Keratinocyte (primary cell): ENCODE data around the gene AFMID. TPM values are rescaled to one million over a fixed set of nuclear protein-coding genes. Genes with fewer than 3 reads are reported as not detected.

ENCODE experiments used
- DNase-seq: peaks from one replicate; pipeline ENCODE4 v3.0.0-alpha.2; 2011; ENCODE audit warnings: low read depth, missing footprints, low spot score
- FAIRE-seq: peaks from 2 replicates; lab custom pipeline; 2011; peaks lifted over from hg19 to GRCh38; lab: Jason Lieb, UNC
- H2AFZ ChIP-seq: 2 replicates; pipeline ENCODE4 v1.6.0; 2012; ENCODE audit warnings: low read length, control low read depth, inconsistent platforms; ENCODE audit not compliant: control insufficient read depth
- H3K27ac ChIP-seq: 2 replicates; pipeline ENCODE4 v1.5.1; 2011; ENCODE audit warnings: low read length; ENCODE audit not compliant: control insufficient read depth, insufficient read depth
- H3K27me3 ChIP-seq: 3 replicates; pipeline ENCODE4 v1.6.0; 2011; ENCODE audit warnings: low read length; ENCODE audit not compliant: control insufficient read depth, insufficient read depth; ENCODE audit errors: extremely low read depth
- H3K36me3 ChIP-seq, 2 experiments: 2 replicates in 1 of 2; 3 replicates in 1 of 2; pipeline ENCODE4 v1.5.1; 2011; ENCODE audit warnings: low read length in 2 of 2, mild to moderate bottlenecking in 1 of 2; ENCODE audit not compliant: control insufficient read depth in 2 of 2, insufficient read depth in 2 of 2; ENCODE audit errors: extremely low read depth in 1 of 2
- H3K4me1 ChIP-seq: 3 replicates; pipeline ENCODE4 v1.5.1; 2011; ENCODE audit warnings: low read length; ENCODE audit not compliant: control insufficient read depth, insufficient read depth; ENCODE audit errors: extremely low read depth
- H3K4me2 ChIP-seq: 3 replicates; pipeline ENCODE4 v1.6.0; 2011; ENCODE audit warnings: low read depth, low read length; ENCODE audit not compliant: control insufficient read depth, insufficient read depth; ENCODE audit errors: extremely low read depth
- H3K4me3 ChIP-seq, 3 experiments: fragments of 200-600 bp in 1 of 3; sonication (generic) in 1 of 3; 2 replicates in 2 of 3; 3 replicates in 1 of 3; pipeline ENCODE4 v1.5.1; 2011 to 2016; ENCODE audit warnings: low read length in 3 of 3, mild to moderate bottlenecking in 3 of 3, control low read depth in 2 of 3, inconsistent platforms in 1 of 3, low read depth in 1 of 3, mixed read lengths in 1 of 3, mixed run types in 1 of 3, moderate library complexity in 1 of 3; ENCODE audit not compliant: control insufficient read depth in 2 of 3, insufficient read depth in 2 of 3; ENCODE audit errors: extremely low read depth in 1 of 3
- H3K79me2 ChIP-seq: 2 replicates; pipeline ENCODE4 v1.6.0; 2012; ENCODE audit warnings: low read length; ENCODE audit not compliant: control insufficient read depth, insufficient read depth
- H3K9ac ChIP-seq: 3 replicates; pipeline ENCODE4 v1.6.0; 2011; ENCODE audit warnings: low read length; ENCODE audit not compliant: control insufficient read depth, insufficient read depth; ENCODE audit errors: extremely low read depth
- H3K9me1 ChIP-seq: 3 replicates; pipeline ENCODE4 v1.6.0; 2011; ENCODE audit warnings: low read length; ENCODE audit not compliant: control insufficient read depth, insufficient read depth; ENCODE audit errors: extremely low read depth
- H3K9me3 ChIP-seq: 2 replicates; pipeline ENCODE4 v1.5.1; 2012; ENCODE audit warnings: low read depth, low read length; ENCODE audit not compliant: control insufficient read depth
- H4K20me1 ChIP-seq: 3 replicates; pipeline ENCODE4 v1.6.0; 2011; ENCODE audit warnings: low read length; ENCODE audit not compliant: control insufficient read depth, insufficient read depth; ENCODE audit errors: extremely low read depth
- CTCF ChIP-seq, 3 experiments: IDR thresholded peaks in 1 of 3; conservative IDR thresholded peaks in 1 of 3; optimal IDR thresholded peaks in 1 of 3; 2 replicates in 2 of 3; 3 replicates in 1 of 3; pipeline versions ENCODE3 to v1.5.1; 2011; ENCODE audit warnings: low read length in 3 of 3, mild to moderate bottlenecking in 3 of 3, moderate library complexity in 2 of 3, control low read depth in 1 of 3, inconsistent platforms in 1 of 3; ENCODE audit not compliant: insufficient read depth in 2 of 3; ENCODE audit errors: extremely low read depth in 1 of 3
- EZH2 ChIP-seq: IDR thresholded peaks from one replicate; pipeline ENCODE4 v1.6.1; 2012; ENCODE audit warnings: inconsistent platforms, mild to moderate bottlenecking, low read length, moderate library complexity
- dilution Hi-C: fragments of 300-500 bp; cut with MboI; formaldehyde crosslinking; loops from one replicate; pipeline ENCODE4 v1.7.0; 2020; ENCODE audit warnings: low sequenced_read_pairs; ENCODE audit not compliant: extremely low pct_ligation_motif_present
- polyA minus RNA-seq, 3 experiments: library from RNA; depleted of rRNA, polyadenylated mRNA; stranded (reverse); fragments of >200 nt; gene quantifications; 1 replicate in 1 of 3; 2 replicates in 1 of 3; 3 replicates in 1 of 3; pipeline ENCODE4 v1.2.3, GENCODE V29; 2011
- polyA plus RNA-seq, 5 experiments: library from polyadenylated mRNA; depleted of rRNA in 3 of 5; stranded (reverse) in 3 of 5; stranded (forward) in 1 of 5; unstranded in 1 of 5; fragments of >200 nt; gene quantifications; 1 replicate in 1 of 5; 2 replicates in 3 of 5; 3 replicates in 1 of 5; pipeline versions ENCODE4 v1.2.1 to v1.2.3, GENCODE V29; 2011 to 2012; ENCODE audit warnings: missing spikeins in 2 of 5, low read depth in 1 of 5, low replicate concordance in 1 of 5

Gene AFMID
- polyA plus RNA-seq = 21.6 to 32.4 TPM (median 26.7 TPM) in 3 replicates
- 8.1 TPM for polyA plus RNA-seq (2011; ENCODE audit: low read depth)
- 41.6 and 43.8 TPM in 2 replicates for polyA plus RNA-seq (2011; cell fraction: cytosol; rRNA removed)
- polyA plus RNA-seq (2011; cell fraction: nucleus; rRNA removed) = 40.5 and 55.5 TPM in 2 replicates
- polyA plus RNA-seq (2012; ENCODE audit: low replicate concordance) = 28.3 and 30.8 TPM in 2 replicates
- 18.7 to 65.4 TPM (median 36.1 TPM) in 3 replicates for polyA minus RNA-seq
- 25.1 TPM for polyA minus RNA-seq (2011; cell fraction: cytosol; rRNA and poly(A)+ RNA removed)
- 14.4 and 19.5 TPM in 2 replicates for polyA minus RNA-seq (2011; cell fraction: nucleus; rRNA and poly(A)+ RNA removed)

- peak; percentile 36 for FAIRE-seq
Measured at GRCh38 chr17:78186692-78187595, at the start of gene AFMID, which contains the start of gene TK1. AFMID (plus strand) TSS chr17:78187362; CDS start chr17:78187371, 9 bp downstream. TK1 (minus strand) TSS chr17:78187052; CDS start chr17:78186994, 58 bp downstream.

More at GRCh38 chr17:78186692-78187595, at the start of gene AFMID, which contains the start of gene TK1:
- Histone ChIP-seq H3K27ac (peak within 1 kb of the TSS; percentile 63), H3K4me2 (peak within 1 kb of the TSS; percentile 98), H3K9me1 (no peaks in the 10 kb centered on the region), H3K27me3 (no peaks in the 10 kb centered on the region), H4K20me1 (no peaks in the 10 kb centered on the region), H2AFZ (peak within 1 kb of the TSS; percentile 89), H3K9me3 (no peaks in the 10 kb centered on the region), H3K4me1 (peaks cover 8% of the 10 kb centered on the region), H3K9ac (peak within 1 kb of the TSS; percentile 80), H3K4me3 (peak within 1 kb of the TSS; percentile 58 to 86 (median 86)), H3K36me3 (peaks cover 6 to 17% of the 10 kb centered on the region in 2 experiments), H3K79me2 (peaks cover 10% of the 10 kb centered on the region)
- DNase-seq = peak; percentile 85
- TF ChIP-seq CTCF (optimal IDR thresholded peaks at IDR 0.05 in 1 of 3, IDR thresholded peaks at IDR 0.05 in 1 of 3, conservative IDR thresholded peaks at IDR 0.05 in 1 of 3; ENCODE audit: extremely low read depth in 1 of 3, insufficient read depth in 2 of 3, low read length in 3 of 3) = peak; percentile 59 to 81 (median 74)
- TF ChIP-seq EZH2 = no peak
- dilution Hi-C loops = no loop called here
